Naive thymus-derived CD8-positive, alpha-beta T cell (primary cell): ENCODE data around the gene RALGAPB. TPM values are rescaled to one million over a fixed set of nuclear protein-coding genes. Genes with fewer than 3 reads are reported as not detected.

Experiments
- ATAC-seq, 2 donors: fragments of 150-1000 bp; cut with Tn5 transposase in 1 of 2; sonication (Bioruptor Pico), chemical (Tn5 transposase) in 1 of 2; 1 replicate in 1 of 2; 2 replicates in 1 of 2; pipeline ENCODE4 v1.10.0; 2021; ENCODE audit warnings: mild to moderate bottlenecking in 2 of 2, moderate library complexity in 2 of 2
- POLR2A ChIA-PET: fragments of 350-600 bp; sonication (Branson Sonifier 250); formaldehyde crosslinking; loops from one replicate; lab custom pipeline; 2021; ENCODE audit warnings: antibody characterized with exemption; lab: Charles Lee
- DNase-seq, 10 donors: peaks; one replicate each; pipeline versions ENCODE4 v3.0.0 to v3.0.0-alpha.2; 2020 to 2022
- H3K27ac Mint-ChIP-seq, 10 donors: one replicate each; pipeline ENCODE4 v1.8.0; 2020 to 2022; ENCODE audit warnings: mild to moderate bottlenecking in 10 of 10, mixed read lengths in 10 of 10, moderate library complexity in 4 of 10, inconsistent platforms in 1 of 10
- H3K27me3 Mint-ChIP-seq, 5 donors: one replicate each; pipeline ENCODE4 v1.8.0; 2021 to 2022; ENCODE audit warnings: mixed read lengths in 5 of 5
- H3K36me3 Mint-ChIP-seq, 3 donors: one replicate each; pipeline ENCODE4 v1.8.0; 2020 to 2022; ENCODE audit warnings: mixed read lengths in 3 of 3, mild to moderate bottlenecking in 2 of 3, inconsistent platforms in 1 of 3
- H3K4me1 Mint-ChIP-seq, 4 donors: one replicate each; pipeline ENCODE4 v1.8.0; 2021 to 2022; ENCODE audit warnings: mixed read lengths in 4 of 4
- H3K4me3 Mint-ChIP-seq, 10 donors: one replicate each; pipeline ENCODE4 v1.8.0; 2020 to 2022; ENCODE audit warnings: mild to moderate bottlenecking in 10 of 10, mixed read lengths in 10 of 10, moderate library complexity in 6 of 10, inconsistent platforms in 1 of 10
- H3K9me3 Mint-ChIP-seq, 9 donors: one replicate each; pipeline ENCODE4 v1.8.0; 2020 to 2022; ENCODE audit warnings: mixed read lengths in 9 of 9, mild to moderate bottlenecking in 3 of 9, inconsistent platforms in 1 of 9, moderate library complexity in 1 of 9
- polyA plus RNA-seq, 3 donors: library from polyadenylated mRNA; unstranded; fragments of 300-500 nt; fragmentation: Illumina TruSeq; gene quantifications; one replicate each; pipeline ENCODE4 v1.2.3, GENCODE V29; 2021
- total RNA-seq, 8 experiments: library from RNA in 2 of 8; stranded (reverse) in 2 of 8; gene quantifications; one replicate each; pipeline ENCODE4 v1.2.3 and lab custom pipeline; 2021 to 2026

The RALGAPB gene
- total and polyA plus RNA-seq, 5 experiments from 2014 or later, result 8.8 to 56.2 (median 13.8) TPM

GRCh38 chr20:38581013-38581412 is 108.4 kb downstream of the RALGAPB start, which contains the start of gene ADIG:
Gene ADIG, plus strand, starts transcription at chr20:38581197. Its CDS starts 54 bp downstream, at chr20:38581251.
- H3K36me3 Mint-ChIP-seq, result peaks cover 0 to 17% (median 0%) of the 10 kb centered on the region in 3 donors
- no peak for DNase-seq
- H3K27me3 Mint-ChIP-seq, result no peaks in the 10 kb centered on the region
- ATAC-seq, result no peak
- H3K4me1 Mint-ChIP-seq, result peaks cover 0 to 5% (median 0%) of the 10 kb centered on the region in 4 donors
- H3K27ac Mint-ChIP-seq, result peak within 1 kb of the TSS in 3 of 10 donors; percentile 69 to 90 (median 85)
- H3K4me3 Mint-ChIP-seq, result no peak within 1 kb of the TSS
- POLR2A ChIA-PET, result no interaction called here
- H3K9me3 Mint-ChIP-seq, result no peaks in the 10 kb centered on the region

- ATAC-seq (no peak), DNase-seq (no peak)
- POLR2A ChIA-PET, result no interaction called here
- Mint-ChIP-seq H3K9me3 (no peaks in the 10 kb centered on the region), H3K36me3 (peaks cover 0 to 10% (median 0%) of the 10 kb centered on the region in 3 donors), H3K4me1 (peaks cover 0 to 5% (median 0%) of the 10 kb centered on the region in 4 donors), H3K27me3 (peaks cover 0 to 4% (median under 1%) of the 10 kb centered on the region in 5 donors), H3K4me3 (no peak overlapping the region), H3K27ac (no peak overlapping the region)
Observed at GRCh38 chr20:38581830-38582358, 109.3 kb downstream of the RALGAPB start.

GRCh38 chr20:38583306-38583705 is 110.7 kb downstream of the RALGAPB start:
- H3K36me3 Mint-ChIP-seq, result peaks cover 0 to 4% (median 0%) of the 10 kb centered on the region in 3 donors
- POLR2A ChIA-PET, result no interaction called here
- H3K9me3 Mint-ChIP-seq, result no peaks in the 10 kb centered on the region
- ATAC-seq (no peak), DNase-seq (no peak)
- H3K27ac Mint-ChIP-seq, result no peak overlapping the region
- no peak overlapping the region for H3K4me3 Mint-ChIP-seq
- H3K4me1 Mint-ChIP-seq, result peaks cover 0 to 2% (median 0%) of the 10 kb centered on the region in 4 donors
- H3K27me3 Mint-ChIP-seq, result peaks cover 0 to 13% (median 9%) of the 10 kb centered on the region in 5 donors

- Mint-ChIP-seq H3K4me3 (no peak overlapping the region), H3K36me3 (no peaks in the 10 kb centered on the region), H3K27me3 (peaks cover 0 to 13% (median 9%) of the 10 kb centered on the region in 5 donors), H3K4me1 (peaks cover 0 to 2% (median 0%) of the 10 kb centered on the region in 4 donors), H3K9me3 (no peaks in the 10 kb centered on the region), H3K27ac (no peak overlapping the region)
- DNase-seq, result no peak
- POLR2A ChIA-PET, result no interaction called here
- ATAC-seq, result no peak
Observed at GRCh38 chr20:38584099-38584763, 111.6 kb downstream of the RALGAPB start.

- no peak overlapping the region for H3K27ac Mint-ChIP-seq
- ATAC-seq (no peak), DNase-seq (no peak)
- H3K36me3 Mint-ChIP-seq, result no peaks in the 10 kb centered on the region
- H3K27me3 Mint-ChIP-seq, result peaks cover 0 to 13% (median 9%) of the 10 kb centered on the region in 5 donors
- POLR2A ChIA-PET, result no interaction called here
- H3K9me3 Mint-ChIP-seq, result no peaks in the 10 kb centered on the region
- H3K4me3 Mint-ChIP-seq, result no peak overlapping the region
- H3K4me1 Mint-ChIP-seq, result no peaks in the 10 kb centered on the region
Observed at GRCh38 chr20:38585404-38586180, 112.9 kb downstream of the RALGAPB start.

GRCh38 chr20:38586181-38586525 is 113.5 kb downstream of the RALGAPB start:
- no peaks in the 10 kb centered on the region for H3K9me3 Mint-ChIP-seq
- DNase-seq (no peak), ATAC-seq (no peak)
- no peak overlapping the region for H3K27ac Mint-ChIP-seq
- POLR2A ChIA-PET, result no interaction called here
- H3K4me1 Mint-ChIP-seq, result no peaks in the 10 kb centered on the region
- H3K4me3 Mint-ChIP-seq, result no peak overlapping the region
- no peaks in the 10 kb centered on the region for H3K36me3 Mint-ChIP-seq
- peaks cover 0 to 13% (median 9%) of the 10 kb centered on the region in 5 donors for H3K27me3 Mint-ChIP-seq

DNA sequence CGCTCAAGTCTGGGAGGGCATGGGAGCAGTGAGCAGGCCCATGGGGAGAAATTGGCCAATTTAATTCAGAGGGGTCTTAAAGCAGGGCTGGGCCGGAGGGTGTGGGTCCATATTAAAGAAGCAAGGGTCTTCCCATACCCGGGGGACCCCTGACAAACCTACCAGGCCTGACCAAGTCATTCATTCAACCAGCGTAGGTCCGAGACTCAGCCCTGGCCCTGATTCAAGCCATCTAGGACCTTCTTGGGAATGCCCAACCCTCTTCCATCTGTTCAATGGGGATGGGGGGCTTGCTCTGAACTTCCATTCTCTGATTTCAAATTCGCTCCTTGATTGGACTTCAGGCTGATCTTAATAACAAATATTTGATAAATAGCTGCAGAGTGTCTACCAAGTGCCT is 115.7 kb downstream of the RALGAPB start:
- H3K4me1 Mint-ChIP-seq, result no peaks in the 10 kb centered on the region

DNA sequence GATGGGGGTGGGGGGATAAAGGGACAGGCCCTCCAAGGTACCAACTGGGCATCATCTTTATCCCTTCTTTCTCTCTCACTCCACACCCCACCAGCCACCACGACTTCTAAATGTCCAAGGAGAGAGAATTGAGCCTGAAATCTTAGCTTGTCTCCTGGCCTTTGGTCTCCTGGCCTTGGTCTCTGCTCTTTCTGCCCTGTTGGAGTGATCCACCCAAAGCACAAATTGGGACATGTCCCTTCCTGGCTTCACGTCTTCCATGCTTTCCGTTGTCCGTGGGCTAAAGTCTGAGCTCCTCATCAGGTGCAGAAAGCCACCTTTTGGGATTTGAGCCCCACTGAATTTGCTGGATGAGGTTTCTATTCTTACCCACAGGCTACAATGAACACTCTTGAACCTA is 116.7 kb downstream of the RALGAPB start:
- DNase-seq, result no peak
- H3K9me3 Mint-ChIP-seq, result no peaks in the 10 kb centered on the region

More for the DNA sequence above, 115.7 kb downstream of the RALGAPB start:
- no peak overlapping the region for H3K27ac Mint-ChIP-seq
- no peak for DNase-seq
- ATAC-seq, result no peak
- POLR2A ChIA-PET, result no interaction called here
- no peaks in the 10 kb centered on the region for H3K36me3 Mint-ChIP-seq
- peaks cover 0 to 19% (median 9%) of the 10 kb centered on the region in 5 donors for H3K27me3 Mint-ChIP-seq
- H3K4me3 Mint-ChIP-seq, result no peak overlapping the region
- no peaks in the 10 kb centered on the region for H3K9me3 Mint-ChIP-seq

DNA sequence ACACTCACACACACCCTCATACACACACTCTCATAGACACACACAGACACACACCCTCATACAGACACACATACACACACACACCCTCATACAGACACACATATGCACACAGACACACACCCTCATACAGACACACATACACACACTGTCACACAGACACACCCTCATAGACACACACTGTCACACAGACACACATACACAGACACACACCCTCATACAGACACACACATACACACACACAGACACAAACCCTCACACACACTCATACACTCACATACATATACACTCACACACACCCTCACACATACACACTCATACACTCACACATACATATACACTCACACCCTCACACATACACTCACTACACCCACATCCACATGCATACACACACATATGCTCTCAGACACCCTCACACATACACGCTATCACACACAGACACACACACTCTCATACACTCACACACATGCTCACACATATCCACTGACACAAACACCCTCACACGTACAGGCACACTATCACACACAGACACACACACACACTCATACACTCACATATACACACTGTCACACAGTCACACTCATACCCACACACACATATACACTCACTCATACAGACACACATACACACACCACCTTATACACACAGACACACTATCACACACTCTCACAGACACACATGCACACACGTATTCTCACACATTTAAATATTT is 117.5 kb downstream of the RALGAPB start:
- no peak overlapping the region for H3K4me3 Mint-ChIP-seq
- no peaks in the 10 kb centered on the region for H3K9me3 Mint-ChIP-seq
- H3K27ac Mint-ChIP-seq, result no peak overlapping the region
- H3K4me1 Mint-ChIP-seq, result no peaks in the 10 kb centered on the region
- POLR2A ChIA-PET, result no interaction called here
- DNase-seq (no peak), ATAC-seq (no peak)
- H3K36me3 Mint-ChIP-seq, result no peaks in the 10 kb centered on the region
- peaks cover 0 to 19% (median 9%) of the 10 kb centered on the region in 5 donors for H3K27me3 Mint-ChIP-seq

More for the DNA sequence above, 116.7 kb downstream of the RALGAPB start:
- Mint-ChIP-seq H3K27ac (no peak overlapping the region), H3K4me1 (no peaks in the 10 kb centered on the region), H3K27me3 (peaks cover 0 to 19% (median 9%) of the 10 kb centered on the region in 5 donors), H3K4me3 (no peak overlapping the region), H3K36me3 (no peaks in the 10 kb centered on the region)
- no peak for ATAC-seq
- POLR2A ChIA-PET, result no interaction called here

DNA sequence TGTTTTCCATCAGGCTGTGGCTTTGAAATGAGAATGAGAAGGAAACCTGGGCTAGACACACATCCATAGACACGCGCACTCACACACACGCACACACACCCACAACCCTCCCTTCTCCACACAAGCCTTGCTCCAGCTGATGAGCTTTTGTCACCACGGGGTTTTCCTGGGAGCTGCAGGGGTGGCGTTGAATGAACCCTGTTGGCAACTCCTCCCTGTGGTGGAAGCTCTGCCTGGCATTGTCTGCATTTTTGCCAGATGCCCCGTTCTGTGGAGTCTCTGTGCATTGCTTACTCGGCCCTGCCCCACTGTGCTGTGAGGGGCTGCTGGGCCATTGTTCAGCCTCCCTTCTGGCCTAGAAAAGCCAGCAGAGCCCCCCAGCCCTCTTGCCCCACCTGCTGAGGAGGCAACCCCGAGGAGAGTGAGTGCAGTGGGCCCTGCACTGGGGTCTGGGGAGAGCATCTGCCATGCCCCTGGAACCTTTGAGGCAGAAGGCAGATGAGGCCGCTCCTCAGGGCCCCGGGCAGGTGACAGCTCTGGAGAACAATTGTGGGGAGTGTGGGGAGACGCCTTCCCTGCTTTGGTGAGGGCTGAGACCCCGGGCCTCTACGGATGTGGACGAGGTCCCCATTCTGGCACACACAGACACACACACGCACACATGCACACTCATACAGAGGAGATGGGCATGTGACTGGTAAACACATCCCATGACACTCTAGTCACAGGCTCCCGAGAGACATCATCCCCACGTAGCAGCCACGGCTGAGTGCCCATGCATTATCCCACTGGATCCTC is 118.2 kb downstream of the RALGAPB start:
- DNase-seq, result no peak
- no peak for ATAC-seq
- no peaks in the 10 kb centered on the region for H3K4me1 Mint-ChIP-seq
- POLR2A ChIA-PET, result no interaction called here
- H3K9me3 Mint-ChIP-seq, result no peaks in the 10 kb centered on the region
- H3K27me3 Mint-ChIP-seq, result peaks cover 0 to 19% (median 9%) of the 10 kb centered on the region in 5 donors
- H3K4me3 Mint-ChIP-seq, result no peak overlapping the region
- no peaks in the 10 kb centered on the region for H3K36me3 Mint-ChIP-seq
- no peak overlapping the region for H3K27ac Mint-ChIP-seq

DNA sequence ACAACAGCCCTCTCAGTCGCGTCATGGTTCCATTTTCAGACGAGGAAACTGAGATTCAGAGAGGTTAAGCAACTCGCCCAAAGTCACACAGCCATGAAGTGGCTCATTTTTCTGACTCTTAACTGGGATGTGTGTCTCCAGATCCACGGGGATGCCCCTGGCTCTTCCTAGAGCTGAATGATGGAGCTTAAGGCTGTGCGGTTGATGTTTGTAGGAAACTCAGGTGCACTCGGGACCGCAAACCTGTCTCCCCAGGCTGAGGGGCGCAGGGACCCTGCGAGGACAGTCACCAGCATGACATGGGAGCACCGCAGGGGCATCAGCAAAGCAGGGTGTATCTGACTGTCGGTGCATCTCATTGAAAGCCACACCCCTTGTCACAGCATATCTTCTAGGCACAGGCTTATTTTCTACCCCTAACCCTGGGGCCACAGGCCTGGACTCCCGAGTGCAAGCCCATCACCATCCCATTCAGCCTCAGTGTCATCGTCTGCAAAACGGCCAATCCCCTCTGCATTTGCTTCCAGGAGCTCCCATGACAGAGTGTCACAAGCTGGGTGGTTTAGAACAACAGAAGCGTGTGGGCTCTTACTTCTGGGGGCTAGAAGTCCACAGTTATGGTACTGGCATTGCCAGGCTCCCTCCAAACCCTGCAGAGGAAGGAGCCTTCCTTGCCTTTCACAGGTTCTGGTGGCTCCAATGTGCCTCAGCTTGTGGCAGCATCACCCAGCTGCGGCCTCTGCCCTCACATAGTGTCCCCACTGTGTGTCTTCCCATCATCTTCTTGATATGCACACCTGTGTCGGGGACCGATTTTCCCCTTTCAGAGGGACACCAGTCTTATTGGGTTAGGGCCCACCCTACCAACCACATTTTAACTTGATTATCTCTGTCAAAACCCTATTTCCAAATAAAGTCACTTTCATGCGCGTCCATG is 119.1 kb downstream of the RALGAPB start:
- no peaks in the 10 kb centered on the region for H3K9me3 Mint-ChIP-seq
- no peak overlapping the region for H3K27ac Mint-ChIP-seq
- POLR2A ChIA-PET, result no interaction called here
- no peaks in the 10 kb centered on the region for H3K36me3 Mint-ChIP-seq
- no peak overlapping the region for H3K4me3 Mint-ChIP-seq
- no peaks in the 10 kb centered on the region for H3K4me1 Mint-ChIP-seq
- no peak for DNase-seq
- H3K27me3 Mint-ChIP-seq, result peaks cover 0 to 21% (median 11%) of the 10 kb centered on the region in 5 donors
- ATAC-seq, result no peak
